ENCODE results near the gene NTNG1.
"Not testable (repeated sequence)": the region's sequence is repeated elsewhere in the genome, so short reads cannot be mapped to it uniquely, and the experiment has no call there.

NTNG1 gene

DNA sequence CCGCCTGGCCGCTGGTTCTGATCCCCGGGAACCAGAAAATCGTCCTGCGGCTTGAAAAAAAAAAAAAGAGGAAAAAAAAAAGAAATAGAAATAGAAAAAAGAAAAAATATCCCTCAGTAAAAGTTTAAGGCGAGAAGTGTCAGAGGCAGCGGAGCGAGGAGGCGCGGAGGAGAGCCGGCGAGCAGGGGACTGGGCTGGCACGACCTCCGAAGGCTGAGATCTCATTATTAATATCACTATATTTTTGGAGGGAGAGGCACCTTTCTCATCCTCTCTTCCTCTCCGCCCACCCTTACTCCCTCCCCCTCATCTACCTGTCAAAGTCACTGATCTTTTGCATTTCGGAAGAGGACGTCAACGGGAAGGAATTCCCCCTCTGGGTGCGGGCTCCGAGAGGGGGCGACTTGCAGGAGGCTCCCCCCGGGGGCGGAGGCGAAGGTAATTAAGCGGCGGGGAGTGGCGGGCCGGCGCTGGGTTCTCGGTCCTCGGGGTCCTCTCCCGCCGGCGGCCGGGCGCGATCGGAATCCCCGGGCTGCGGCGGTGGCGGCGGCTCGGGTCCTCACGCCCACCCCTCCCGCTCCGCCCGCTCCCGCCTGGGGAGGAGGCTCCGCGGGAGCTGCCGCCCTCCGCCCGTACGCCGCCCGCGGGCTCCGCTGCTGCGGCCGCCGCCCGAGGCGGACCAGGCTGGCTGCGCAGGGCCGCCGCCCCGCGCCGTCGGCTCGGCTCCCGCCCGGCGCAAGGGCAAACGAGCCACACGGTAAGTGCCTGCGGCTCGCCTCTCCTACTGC is at the start of gene NTNG1:
Gene NTNG1, plus strand, starts transcription at position 337 of the 788 bp plus-strand sequence.
- intact Hi-C loops (cut with DNase I) = loop anchor here (1.0 kb wide), 1 partner anchor 85 kb away; the partner anchor contains the start of gene PRMT6
- DNase-seq = peak in 5 of 10 donors; percentile 9 to 81 (median 72)

DNA sequence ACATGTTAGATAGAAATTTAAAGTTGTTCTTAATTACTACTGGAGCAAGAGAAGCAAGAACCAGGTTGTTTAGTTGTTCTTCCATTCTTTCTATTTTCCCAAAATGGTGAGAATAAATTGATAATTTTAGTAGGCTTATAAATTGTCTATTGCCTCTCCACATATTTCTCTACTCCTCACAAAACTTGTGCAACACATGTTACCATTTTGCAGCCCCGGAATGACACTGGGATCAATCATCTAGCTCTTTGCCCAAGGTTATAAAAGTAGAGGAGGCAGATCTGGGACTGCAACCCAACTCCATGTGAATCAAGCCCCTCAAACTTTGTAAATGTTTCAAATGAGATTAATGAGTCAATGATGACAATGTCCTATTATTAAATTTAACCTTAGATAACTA is 49.4 kb upstream of the NTNG1 start:
- intact Hi-C loops (cut with DNase I) = no loop called here
- DNase-seq = no peak

- intact Hi-C loops (cut with DNase I); DNase-seq: not testable (repeated sequence)
These were observed 47.4 kb upstream of the NTNG1 start for GRCh38 chr1:107093395-107093794.

DNA sequence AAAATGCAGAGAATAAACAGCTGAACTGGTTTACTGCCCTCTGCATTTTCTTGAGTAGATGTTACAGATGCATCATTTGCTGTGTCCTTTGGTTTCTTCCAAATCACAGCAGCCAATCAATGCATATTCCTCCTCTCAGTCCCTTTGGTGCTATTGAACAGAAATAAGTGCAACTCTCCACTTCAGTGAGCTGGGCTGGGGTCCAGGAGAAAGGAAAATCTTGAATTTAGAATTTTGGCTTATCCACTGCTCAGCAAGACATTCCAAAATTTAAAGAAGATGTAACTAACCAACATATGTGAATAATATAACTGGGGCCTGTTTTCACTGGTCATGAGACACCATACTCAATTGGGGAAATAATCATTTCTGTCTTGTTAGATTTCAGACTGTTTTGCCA is 45.2 kb upstream of the NTNG1 start:
- no peak for DNase-seq
- intact Hi-C loops (cut with DNase I) = no loop called here

- DNase-seq = no peak
- intact Hi-C loops (cut with DNase I) = no loop called here
These were observed 44.1 kb upstream of the NTNG1 start for GRCh38 chr1:107096690-107097089.

GRCh38 chr1:107098961-107099360 is 41.9 kb upstream of the NTNG1 start:
- intact Hi-C loops (cut with DNase I) = no loop called here
- DNase-seq = no peak

GRCh38 chr1:107100331-107100984 is 40.4 kb upstream of the NTNG1 start:
- DNase-seq = no peak
- intact Hi-C loops (cut with DNase I) = no loop called here

DNA sequence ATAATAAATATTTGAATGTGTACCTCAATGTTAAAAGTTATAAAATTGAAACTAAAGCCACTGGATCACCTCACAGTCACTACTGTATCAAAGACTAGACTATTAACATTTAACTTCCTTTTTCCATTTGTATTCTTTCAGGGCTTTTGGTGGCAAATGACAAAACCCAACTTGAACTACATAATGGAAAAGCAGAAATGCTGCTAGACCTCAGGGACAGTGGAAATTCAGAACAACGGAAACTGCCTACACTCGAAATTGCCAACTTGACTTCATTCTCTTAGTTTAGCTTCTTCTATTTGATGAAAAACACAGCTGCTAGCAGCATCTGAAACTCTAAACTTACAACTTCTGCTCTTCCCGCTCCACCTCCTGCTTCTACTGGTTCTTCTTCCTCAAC is 34.9 kb upstream of the NTNG1 start:
- DNase-seq = no peak
- intact Hi-C loops (cut with DNase I) = no loop called here

GRCh38 chr1:107110326-107110725 is 30.5 kb upstream of the NTNG1 start:
- no peak for DNase-seq
- intact Hi-C loops (cut with DNase I) = no loop called here

DNA sequence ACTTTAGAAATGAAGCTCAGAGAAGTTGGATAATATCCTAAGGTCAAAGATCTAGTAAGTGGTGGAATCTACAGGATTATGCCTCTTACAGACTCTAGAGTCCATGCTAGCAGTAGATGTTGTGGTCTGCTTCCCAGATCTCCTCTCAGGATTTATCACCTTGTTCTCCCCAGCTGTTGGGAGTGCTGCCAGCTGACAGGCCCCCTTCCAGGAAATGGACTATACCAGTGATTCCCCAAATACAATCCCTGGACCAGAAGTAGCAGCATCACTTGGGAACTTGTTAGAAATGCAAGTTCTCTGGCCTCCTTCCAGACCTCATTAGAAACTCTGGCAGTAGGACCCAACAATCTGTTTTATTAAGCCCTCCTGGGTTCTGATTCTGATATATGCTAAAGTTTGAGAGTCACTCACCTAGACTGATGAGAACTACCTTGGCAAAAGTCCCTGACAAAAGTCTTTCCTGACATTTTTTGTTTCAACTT is 24.5 kb upstream of the NTNG1 start:
- intact Hi-C loops (cut with DNase I) = no loop called here
- no peak for DNase-seq

- no peak for DNase-seq
These were observed 18.6 kb upstream of the NTNG1 start for GRCh38 chr1:107122225-107122624.

DNA sequence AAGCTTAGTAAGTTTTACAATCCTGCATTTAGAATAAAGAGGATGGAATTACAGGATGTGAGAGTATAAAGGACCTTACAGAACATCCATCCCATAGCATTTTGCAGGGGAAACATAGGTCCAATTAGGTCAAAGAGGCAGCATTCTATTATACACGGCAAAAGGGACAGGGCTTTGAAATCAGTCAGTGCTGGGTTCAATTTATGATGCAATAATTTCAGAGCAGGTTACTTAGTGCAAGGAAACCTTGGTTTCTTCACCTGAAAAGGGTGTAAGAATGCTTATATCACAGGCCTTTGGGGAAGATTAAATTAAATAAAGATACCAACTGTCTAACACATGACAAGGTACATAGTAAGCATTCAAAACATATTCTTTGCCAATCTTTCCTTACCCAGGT is 17.1 kb upstream of the NTNG1 start:
- intact Hi-C loops (cut with DNase I) = no loop called here

More at GRCh38 chr1:107122225-107122624, 18.6 kb upstream of the NTNG1 start:
- intact Hi-C loops (cut with DNase I) = no loop called here

DNA sequence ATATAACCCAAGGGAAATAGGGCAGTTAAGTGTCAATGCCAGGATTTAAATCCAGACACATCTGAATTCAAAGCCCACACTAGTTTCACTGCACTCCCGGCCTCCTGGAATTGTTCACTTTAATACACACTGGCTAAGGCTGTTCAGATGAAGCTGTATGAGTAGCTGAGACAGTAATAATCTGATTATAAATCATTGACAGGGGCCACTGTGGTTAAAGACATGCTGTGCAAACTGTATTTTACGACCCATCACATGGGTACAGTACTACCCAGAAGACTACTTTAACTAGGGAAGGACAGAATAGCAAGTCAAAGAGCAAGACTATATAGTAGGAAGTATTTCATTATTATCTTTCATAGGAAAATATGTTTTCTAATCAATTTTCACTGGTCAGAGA is 16.1 kb upstream of the NTNG1 start:
- intact Hi-C loops (cut with DNase I) = no loop called here

More for the DNA sequence above, 17.1 kb upstream of the NTNG1 start:
- no peak for DNase-seq

GRCh38 chr1:107132195-107132594 is 8.6 kb upstream of the NTNG1 start:
- DNase-seq = no peak
- intact Hi-C loops (cut with DNase I) = no loop called here

More for the DNA sequence above, 16.1 kb upstream of the NTNG1 start:
- no peak for DNase-seq

DNA sequence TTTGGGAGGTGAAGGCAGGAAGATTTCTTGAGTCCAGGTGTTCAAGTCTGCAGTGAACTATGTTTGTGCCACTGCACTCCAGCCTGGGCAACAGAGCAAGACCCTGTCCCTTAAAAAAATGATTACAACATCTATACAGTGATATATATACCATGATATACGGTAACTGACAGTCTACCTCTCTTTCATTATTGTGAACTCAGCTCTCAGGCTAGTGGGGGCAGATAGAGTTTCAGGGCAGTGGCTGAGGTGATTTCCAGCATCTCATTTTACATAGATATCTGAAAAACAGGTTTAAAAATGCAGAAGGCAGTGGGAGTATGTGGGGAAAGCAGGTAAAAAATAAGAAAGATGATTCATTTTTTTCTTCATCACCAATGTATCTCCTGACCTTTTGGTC is 8.1 kb upstream of the NTNG1 start:
- intact Hi-C loops (cut with DNase I) = no loop called here
- DNase-seq = no peak

DNA sequence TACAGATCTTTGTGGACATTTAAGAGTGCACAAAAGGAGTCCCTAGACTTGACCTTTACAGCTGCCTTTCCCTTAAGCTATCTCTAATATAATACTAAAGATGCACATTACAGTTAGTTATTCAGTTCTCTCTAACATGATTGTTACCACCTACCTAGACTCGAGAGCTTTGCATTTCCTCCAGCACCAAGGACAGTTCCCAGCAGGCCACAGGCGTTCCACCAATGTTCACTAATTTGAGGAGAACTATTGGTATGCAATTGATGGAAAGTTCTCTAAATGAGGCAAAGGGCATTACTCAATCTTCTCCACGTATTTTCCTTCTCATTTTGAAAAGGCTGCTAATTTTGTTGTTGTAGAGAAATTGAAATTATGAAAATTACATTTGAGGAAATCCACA is 5.4 kb upstream of the NTNG1 start:
- intact Hi-C loops (cut with DNase I) = no loop called here
- peak in 1 of 10 donors; percentile 19 for DNase-seq

GRCh38 chr1:107138166-107138565 is 2.7 kb upstream of the NTNG1 start:
- intact Hi-C loops (cut with DNase I) = no loop called here
- no peak for DNase-seq

DNA sequence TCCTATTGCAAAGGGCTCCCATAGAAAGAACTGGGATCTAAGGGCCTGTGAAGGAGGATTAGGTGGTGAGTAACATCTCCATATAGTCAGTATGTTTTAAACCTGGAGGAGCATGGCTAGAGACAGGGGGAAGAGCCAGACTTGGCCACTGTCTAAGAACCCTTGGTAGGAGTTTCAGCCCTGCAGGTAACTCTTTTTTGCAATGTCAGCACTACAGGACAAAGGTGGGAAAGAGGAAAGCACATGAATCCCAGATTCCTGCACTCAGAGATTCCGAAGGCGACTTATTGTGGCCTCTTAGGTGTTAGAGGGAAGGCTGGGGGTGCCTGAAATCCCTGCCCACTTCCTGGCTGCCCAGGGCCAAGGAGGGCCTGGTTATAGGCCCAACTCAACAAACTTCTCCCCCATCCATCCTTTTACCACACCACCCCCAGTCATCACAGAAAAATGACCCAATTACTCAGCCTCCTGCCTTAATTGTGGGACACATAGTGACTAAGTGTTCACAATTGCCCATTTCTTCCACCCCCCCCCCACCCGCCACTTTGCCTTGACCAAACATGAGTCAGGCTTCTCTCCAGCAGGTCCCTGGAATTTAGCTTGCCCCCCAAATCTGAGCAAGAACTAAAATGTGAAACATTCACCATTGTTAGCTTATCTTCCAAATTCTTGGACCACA is 1.9 kb upstream of the NTNG1 start:
- DNase-seq = no peak
- intact Hi-C loops (cut with DNase I) = no loop called here

- intact Hi-C loops (cut with DNase I) = loop anchor here (1.0 kb wide), 1 partner anchor 84 kb away; the partner anchor contains the start of gene PRMT6
- DNase-seq = peak in 9 of 10 donors; percentile 21 to 89 (median 33)
These were observed 771 bp upstream of the NTNG1 start for GRCh38 chr1:107139833-107140702.

DNA sequence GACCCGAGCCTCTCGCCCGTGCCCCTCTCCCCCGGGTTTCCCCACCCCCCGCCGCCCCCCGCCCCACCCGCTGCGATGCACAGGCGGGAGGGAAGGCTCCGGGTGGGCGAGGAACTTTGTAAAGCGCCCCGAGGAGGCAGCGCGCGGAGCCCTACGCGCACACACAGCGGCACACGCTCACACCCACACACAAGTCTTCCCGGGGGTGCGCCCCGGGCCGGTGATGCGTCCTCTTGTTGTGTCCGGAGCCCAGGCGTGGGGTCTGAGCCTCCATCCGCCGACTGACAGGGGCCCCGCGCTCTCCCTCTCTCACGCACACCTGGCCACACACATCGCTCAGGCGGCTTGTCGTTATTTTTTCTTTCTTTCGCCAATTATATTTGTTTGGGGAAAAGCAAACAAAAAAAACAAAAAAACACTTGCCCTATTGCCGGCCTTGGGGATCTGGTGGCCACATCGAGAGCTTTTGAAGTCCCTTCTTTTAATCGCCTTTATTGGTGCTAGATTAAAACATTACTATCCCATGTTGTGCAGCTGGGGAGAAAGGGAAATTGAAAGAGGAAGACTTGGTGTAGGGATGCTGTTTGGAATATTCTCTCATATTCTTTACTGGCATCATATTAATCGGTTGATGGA is 770 bp downstream of the NTNG1 start:
- DNase-seq = peak in 8 of 10 donors; percentile 8 to 87 (median 24)
- intact Hi-C loops (cut with DNase I) = no loop called here

All from posterior cingulate gyrus (tissue), 11 donors.